NCI-H187 treated with DMSO at 0.1 percent for 48 hours (cell line): ENCODE measurements around the gene GXYLT2.

ENCODE experiments used
- DNase-seq: peaks from one replicate; lab custom pipeline; 2025; lab: John Stamatoyannopoulos, UW

The GXYLT2 gene

DNA sequence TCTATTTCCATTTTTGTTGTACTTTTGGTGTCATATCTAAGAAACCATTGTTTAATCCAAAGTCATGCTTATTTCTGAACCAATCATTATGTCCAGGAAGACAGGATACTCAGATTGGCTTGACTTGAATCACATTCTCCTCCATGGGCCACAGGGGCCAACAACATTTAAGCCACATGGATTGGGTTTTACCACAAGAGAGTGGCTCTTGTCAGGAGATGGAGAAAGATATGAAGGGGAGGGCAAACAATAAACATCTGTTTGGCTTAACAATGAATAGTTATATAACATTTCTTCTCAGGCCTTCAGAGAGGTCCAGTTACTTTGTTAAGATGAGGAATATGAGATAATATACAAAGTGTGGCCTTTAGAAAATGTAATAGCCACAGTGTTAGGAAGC is 44.6 kb downstream of the GXYLT2 start:
- no peak for DNase-seq

DNA sequence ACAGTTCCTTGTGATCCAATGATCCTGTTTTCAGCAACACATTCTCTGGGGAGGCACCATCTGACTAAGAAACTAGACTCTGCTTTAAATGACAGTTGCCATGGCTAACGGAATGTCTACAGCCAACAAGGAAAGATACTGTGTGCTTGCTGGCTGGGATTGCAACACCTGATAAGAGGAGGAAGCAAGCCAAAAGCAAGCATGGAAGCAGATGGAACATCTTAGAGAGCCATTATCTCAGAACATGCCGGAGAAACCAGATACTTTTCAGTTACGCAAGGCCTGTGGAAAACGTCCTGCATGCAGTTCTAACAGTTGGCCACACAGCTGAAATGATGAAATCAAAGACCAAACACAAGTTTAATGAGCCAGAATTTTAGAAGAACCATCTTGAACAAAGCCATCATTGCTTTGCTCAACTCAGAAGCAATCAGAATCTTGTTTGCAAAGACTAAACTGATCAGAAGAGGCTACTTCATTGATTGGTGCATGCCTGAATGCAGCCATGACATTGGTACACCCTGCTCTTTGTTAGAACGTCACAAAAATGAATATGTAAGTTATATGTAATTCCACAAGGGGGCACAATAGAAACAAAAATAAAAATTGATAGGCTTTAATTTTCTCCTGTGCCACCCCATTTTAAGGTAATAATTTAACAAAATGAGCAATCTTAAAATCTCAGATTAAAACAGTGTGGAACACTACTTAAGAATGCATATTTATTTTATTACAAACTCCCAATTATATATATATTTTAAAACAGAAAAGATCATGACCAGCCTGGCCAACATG is 50.8 kb downstream of the GXYLT2 start:
- DNase-seq, result no peak

GRCh38 chr3:72941245-72941644 is 53.4 kb downstream of the GXYLT2 start:
- no peak for DNase-seq

- no peak for DNase-seq
Measured at GRCh38 chr3:72942427-72942826, 54.6 kb downstream of the GXYLT2 start.

DNA sequence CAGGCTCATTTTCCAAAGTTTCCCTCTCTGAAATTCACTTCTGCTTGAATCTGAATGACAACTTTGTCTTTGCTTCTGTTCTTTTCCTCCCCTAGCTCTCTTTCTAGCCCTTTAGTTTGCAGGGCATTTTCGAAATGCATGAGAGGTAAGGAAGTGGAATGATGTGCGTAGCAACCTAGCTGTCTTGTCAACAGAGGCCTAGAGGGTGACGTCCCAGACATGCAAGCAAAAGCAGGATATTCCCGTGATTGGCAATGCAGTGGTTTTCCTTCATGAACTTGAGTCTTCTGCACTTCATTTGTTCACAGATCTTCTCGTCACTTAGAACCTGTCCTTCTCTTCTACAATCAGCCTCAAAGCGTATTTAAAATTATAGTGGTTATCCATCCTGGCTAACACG is 56.9 kb downstream of the GXYLT2 start:
- no peak for DNase-seq

- no peak for DNase-seq
Measured at GRCh38 chr3:72947715-72948490, 60.1 kb downstream of the GXYLT2 start.

GRCh38 chr3:72949016-72949415 is 61.2 kb downstream of the GXYLT2 start:
- DNase-seq, result no peak

GRCh38 chr3:72950372-72950771 is 62.5 kb downstream of the GXYLT2 start:
- DNase-seq, result no peak

- DNase-seq, result no peak
Measured at GRCh38 chr3:72950801-72951200, 63.0 kb downstream of the GXYLT2 start.

DNA sequence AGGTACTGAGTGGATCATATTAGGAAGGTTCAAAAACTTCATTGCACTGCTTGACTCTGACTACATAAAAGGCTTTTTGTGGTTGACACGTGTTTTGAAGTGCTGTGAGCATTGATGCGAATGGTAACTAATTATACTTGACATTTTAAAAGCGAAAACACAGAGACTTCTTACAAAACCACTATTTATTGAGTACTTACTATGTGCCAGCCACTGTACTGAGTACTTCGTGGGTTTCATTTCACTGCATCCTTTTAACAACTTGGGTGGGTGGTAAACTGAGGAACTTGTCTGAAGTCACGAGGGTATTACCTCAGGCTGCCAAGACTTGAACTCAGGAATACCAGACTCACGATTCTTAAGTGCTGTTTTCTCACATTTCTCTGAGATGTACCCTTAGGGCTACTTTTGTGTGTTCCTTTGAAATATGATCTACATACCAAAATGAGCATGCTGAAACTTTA is 63.4 kb downstream of the GXYLT2 start:
- DNase-seq, result no peak

DNA sequence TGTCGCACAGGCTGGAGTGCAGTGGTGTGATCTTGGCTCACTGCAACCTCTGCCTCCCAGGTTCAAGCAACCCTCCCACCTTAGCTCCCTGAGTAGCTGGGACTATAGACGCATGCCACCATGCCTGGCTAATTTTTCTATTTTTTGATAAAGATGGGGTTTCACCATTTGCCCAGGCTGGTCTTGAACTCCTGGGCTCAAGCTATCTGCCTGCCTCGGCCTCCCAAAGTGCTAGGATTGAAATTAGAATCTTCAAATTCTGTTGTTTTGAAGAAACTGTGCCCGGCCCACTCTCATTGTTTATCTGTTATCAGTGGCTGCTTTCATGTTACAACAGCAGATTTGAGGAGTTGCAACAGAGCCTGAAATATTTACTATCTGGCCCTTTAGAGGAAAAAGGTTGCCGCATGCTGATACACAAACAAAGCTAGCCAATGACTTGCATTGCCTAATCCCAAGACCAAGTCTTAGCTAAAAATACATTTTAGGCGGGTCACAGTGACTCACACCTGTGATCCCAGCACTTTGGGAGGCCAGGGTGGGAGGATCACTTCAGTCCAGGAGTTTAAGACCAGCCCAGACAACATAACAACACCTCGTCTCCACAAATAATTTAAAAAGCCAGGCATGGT is 65.6 kb downstream of the GXYLT2 start:
- DNase-seq, result no peak

GRCh38 chr3:72957297-72957696 is 69.5 kb downstream of the GXYLT2 start:
- no peak for DNase-seq

GRCh38 chr3:72959336-72959735 is 71.5 kb downstream of the GXYLT2 start:
- DNase-seq, result no peak

DNA sequence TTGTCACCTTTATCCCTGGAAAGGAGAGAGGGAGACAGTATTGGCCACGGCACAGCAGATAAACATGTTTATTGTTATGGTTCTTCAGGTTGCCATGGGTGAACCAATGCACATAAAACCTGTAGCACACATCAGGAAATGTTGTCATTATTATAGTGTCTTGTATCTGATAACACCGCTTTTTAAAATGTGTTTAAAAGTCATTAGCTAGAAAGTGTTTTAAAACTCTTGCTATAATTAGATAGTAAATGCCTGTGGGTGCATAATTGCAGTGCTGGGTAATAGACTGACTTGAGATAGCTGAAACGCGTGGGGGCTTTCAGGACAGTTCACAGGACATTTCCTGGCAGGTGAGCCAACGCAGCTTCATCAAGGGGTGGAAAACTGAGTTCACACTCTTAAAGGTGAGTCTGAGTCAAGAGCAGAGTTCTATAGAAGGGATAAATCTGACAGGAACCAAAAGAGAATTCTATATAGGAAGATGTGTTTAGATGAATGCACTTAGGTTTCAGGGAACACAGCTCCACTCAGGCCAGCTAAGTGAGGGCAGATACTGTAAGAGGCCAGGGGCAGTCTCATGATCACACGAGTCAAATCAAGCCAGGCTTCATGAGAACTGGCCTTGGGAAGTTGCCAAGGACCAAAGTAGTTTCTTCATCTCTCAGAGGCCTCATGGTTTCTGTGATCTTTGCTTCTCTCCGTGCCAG is 73.1 kb downstream of the GXYLT2 start:
- DNase-seq, result no peak

GRCh38 chr3:72961752-72962151 is 73.9 kb downstream of the GXYLT2 start:
- no peak for DNase-seq

- no peak for DNase-seq
Measured at GRCh38 chr3:72962317-72962716, 74.5 kb downstream of the GXYLT2 start.

DNA sequence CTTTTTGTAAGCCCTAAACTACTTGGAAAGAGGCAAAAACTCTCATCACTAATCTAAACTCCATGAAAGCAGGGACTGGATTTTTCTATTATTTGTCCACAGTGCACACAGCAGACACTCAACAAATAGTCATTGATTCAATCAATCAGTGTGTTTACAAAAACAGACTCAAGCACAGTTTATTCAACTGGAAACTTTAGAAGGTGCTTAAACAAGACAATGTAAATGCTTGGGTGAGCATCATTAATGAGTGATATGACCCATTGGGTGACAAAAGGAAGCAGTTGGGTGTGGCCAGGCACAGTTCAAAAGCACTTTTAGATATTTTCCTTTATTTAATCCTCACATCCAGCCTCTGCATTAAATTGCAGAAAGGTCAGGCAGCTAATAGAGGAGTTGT is 76.8 kb downstream of the GXYLT2 start:
- DNase-seq, result no peak

GRCh38 chr3:72968266-72968664 is 80.4 kb downstream of the GXYLT2 start:
- DNase-seq, result no peak

DNA sequence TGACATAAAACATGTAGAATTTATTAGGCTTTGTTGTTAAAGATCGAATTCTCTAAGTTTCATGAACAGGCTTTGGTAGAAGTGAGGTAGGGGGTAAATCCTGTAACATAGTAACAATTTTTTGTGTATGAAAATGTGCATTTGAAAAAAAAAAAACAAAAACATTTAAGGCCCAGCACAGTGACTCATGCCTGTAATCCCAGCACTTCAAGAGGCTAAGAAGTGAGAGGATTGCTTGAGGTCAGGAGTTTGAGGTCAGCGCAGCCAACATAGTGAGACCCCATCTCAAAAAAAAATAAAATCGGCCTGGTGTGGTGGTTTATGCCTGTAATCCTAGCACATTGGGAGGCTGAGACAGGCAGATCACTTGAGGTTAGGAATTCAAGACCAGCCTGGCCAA is 81.9 kb downstream of the GXYLT2 start:
- no peak for DNase-seq

GRCh38 chr3:72970942-72971341 is 83.1 kb downstream of the GXYLT2 start:
- DNase-seq, result no peak

DNA sequence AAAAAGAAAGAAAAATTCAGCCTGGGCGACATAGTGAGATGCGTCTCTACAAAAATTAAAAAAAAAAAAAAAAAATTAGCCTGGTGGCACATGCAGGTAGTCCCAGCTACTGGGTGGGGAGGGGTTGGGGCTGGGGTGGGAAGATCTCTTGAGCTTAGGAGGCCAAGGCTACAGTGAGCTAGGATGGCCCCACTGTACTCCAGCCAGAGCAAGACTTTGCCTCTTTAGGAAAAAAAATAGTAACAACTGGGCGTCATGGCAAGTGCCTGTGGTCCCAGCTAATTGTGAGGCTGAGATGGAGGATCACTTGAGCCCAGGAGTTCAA is 84.8 kb downstream of the GXYLT2 start:
- no peak for DNase-seq

- no peak for DNase-seq
Measured at GRCh38 chr3:72973031-72973723, 85.3 kb downstream of the GXYLT2 start.
